ENCODE measurements around the gene BMPR2.
"Not testable (repeated sequence)": the region's sequence is repeated elsewhere in the genome, so short reads cannot be mapped to it uniquely, and the experiment has no call there.

BMPR2 gene

DNA sequence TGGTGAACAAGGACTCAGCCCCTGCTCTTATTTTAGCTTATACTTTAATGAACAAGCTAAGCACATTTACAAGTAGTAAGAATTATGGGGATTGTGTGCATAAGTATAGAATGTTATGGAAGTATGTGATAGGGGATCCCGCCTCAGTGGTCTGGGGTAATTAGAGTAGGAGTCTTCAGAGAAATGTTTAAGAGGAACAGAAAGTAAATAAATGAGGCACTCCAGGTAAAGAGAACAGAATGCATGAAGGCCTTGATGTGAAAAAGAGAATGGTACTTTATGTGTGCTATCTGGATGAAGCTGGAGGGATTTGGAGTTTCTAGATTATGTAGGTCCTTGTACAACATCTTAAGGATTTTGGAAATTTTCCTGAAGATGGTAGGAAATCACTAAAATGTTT, 76.6 kb downstream of the BMPR2 start:
- DNase-seq (ENCODE audit: low read depth): no peak

DNA sequence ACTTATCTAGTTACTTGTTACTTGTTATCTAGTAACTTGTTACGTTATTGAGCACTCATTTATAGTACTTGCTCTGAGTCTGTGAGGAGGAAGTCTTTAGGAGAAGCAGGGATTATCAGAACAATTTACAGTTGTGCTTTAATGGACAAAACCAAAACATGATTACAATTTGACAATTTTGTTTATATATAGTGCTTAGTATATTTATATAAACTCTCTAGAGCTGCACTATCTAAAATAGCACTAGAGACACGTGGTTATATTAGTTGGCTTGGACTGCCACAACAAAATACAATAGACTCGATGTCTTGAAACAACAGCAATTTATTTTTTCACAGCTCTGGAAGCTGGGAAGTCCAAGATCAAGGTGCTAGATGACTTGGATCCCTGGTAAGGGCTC, 78.4 kb downstream of the BMPR2 start:
- DNase-seq (ENCODE audit: low read depth): no peak

DNA sequence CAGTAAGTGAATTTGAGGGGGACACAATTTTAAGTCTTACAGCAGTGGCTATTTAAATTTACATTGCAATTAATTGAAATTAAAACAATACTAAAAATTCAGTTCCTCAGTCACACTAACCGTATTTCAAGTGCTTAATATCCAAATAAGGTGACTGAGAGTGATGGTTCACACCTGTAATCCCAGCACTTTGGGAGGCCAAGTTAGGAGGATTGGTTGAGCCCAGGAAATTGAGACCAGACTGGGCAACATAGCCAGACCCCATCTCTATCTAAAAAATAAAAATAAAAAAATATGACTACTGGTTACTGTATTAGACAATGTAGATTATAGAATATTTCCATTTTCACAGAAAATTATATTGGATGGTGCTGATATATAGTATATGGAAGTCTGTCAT, 79.0 kb downstream of the BMPR2 start:
- no peak for DNase-seq (ENCODE audit: low read depth)

DNA sequence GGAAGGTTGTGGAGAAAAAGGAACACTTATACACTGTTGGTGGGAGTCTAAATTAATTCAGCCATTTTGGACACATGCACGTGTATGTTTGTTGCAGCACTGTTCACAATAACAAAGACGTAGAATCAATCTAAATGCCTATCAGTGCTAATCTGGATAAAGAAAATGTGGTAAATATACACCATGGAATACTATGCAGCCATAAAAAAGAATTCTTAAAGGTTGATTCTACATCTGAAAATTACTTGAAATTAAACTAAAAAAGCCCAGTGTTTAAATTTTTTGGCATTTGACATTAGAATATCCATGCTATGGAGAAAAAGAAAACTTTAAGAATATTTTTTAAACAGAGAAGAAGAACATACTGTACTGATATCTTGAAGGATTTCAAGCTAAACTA, 84.0 kb downstream of the BMPR2 start:
- no peak for DNase-seq (ENCODE audit: low read depth)

DNA sequence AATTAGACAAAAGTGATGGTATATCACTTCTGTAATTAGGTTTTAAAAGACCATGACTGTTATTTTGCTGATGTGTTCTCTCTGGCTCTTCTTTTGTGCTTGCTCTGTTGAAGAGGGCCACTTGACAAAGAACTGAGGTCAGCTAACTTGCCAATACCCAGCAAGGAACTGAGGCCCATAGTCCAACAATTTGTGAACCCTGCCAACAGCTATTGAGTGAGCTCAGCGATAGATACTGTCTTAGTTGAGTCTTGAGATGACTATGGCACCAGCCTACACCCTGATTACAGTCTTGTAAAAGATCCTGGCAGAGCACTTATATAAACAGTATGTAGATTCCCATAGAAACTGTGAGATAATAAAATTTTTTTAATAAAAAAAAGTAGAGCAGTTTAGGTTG, 103.0 kb downstream of the BMPR2 start:
- no peak for DNase-seq (ENCODE audit: low read depth)

DNA sequence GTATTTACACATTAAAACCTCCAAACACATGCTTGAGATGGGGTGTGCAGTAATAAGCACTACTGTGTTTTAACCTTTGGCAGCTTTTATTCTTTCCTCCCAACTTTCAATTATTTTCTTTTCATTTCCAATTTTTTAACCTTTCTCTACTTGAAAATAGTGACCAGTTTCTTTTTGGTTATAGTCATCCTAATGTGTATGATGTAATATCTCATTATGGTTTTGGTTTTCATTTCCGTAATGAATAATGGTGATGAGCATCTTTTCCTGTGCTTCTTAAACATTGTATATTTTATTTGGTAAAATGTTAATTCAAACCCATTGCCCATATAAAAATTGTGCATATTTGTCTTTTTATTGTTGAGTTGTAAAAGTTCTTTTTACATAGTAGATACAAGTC, 103.5 kb downstream of the BMPR2 start:
- DNase-seq (ENCODE audit: low read depth): no peak

DNA sequence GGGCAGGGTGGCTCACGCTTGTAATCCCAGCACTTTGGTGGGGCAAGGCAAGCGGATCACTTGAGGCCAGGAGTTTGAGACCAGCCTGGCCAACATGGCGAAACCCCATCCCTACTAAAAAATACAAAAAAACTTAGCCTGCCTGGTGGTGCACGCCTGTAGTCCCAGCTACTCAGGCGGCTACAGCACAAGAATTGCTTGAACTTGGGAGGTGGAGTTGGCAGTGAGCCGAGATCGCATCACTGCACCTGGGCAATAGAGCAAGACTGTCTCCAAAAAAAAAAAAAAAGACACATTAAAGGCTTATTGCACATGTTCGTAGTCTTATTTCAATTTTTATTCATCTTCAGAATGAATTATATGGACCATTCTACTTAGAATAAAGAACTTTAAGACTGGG, 110.2 kb downstream of the BMPR2 start:
- DNase-seq (ENCODE audit: low read depth): no peak

DNA sequence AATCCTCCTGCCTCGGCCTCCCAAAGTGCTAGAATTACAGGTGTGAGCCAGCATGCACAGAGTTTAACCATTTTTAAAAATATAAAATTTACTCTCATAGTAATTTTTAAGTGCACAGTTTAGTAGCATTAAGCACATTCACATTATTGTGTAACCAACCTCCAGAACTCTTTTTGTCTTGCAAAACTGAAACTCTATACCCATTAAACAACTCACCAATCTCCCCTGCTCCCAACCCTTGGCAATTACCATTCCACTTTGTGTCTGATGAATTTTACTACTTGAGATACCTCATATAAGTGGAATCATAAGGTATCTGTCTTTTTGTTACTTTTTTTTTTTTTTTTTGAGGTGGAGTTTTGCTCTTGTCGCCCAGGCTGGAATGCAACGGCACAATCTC, 112.5 kb downstream of the BMPR2 start:
- no peak for DNase-seq (ENCODE audit: low read depth)

DNA sequence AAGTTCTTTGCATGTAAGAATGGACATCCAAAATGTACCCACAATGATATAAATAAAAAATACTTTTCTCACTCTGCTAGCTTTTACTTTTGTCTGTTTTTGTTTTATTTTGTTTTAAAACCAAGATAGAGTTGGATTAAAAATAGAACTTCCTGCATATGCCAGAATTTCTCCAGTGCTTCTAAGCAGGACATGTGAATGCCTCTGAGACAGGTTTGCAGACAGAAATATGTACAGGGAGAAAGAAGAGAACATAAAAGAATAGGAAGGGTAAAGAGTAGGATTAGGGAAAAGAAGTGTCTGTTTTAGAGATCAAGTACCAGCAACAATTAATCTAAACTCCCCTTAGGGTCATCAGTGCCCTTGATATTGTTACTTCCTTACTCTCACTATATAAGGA, 114.4 kb downstream of the BMPR2 start:
- no peak for DNase-seq (ENCODE audit: low read depth)

DNA sequence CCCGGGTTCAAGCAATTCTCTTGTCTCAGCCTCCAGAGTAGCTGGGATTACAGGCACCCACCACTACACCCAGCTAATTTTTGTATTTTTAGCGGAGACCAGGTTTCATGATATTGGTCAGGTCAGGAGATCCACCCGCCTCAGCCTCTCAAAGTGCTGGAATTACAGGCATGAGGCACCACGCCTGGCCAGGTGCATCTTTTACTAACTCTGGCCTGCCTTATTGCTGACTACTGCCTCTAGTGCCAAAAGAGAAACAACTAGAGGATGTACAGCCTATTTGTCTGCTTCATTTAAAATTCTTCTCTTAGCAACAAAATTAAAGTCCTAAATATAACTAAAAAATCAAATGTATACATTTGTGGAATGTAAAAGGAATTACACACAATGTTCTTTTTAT, 115.4 kb downstream of the BMPR2 start:
- no peak for DNase-seq (ENCODE audit: low read depth)

DNA sequence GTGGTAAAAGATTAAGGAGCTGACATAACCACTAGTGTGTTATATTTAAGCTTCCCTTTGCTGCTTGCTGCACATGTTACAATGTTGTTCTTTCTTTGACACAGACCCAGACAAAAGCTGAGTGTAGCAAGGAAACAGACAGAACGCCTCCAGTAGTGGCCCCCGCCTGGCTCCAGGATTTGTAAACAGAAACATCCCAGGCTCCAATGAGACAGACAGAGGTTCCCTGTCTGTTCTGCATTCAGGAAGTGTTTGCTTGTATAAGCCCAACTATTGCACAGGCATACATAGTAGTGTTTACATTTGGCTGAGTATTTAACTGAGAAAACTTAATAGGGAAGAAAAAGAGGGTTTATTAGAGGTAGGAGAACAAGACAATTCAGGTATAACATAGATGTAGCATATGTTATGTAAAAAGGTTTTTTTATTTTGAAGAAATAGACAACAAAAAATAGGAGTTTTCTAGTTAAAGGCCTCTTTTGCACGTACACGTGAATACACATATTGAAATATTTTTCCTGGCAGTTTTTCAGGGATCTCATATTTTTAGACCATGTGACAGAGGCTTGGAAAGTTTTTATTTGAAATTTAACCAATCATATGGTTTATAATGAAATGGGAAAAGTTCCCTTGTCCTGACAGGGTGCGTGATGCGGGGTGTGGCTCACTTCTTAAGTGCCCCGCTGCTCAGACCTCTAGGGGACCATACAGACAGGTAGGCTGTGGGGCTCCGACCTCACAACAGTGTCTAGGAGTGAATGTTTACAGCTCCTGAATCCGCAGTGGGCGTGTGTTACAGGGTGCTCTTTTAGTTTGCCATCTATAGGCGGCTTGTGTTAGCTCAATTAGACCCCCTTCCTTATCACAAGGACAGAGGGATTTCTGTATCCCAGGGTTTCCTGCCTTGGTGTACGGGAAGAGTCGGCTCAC, 118.4 kb downstream of the BMPR2 start:
- no peak for DNase-seq (ENCODE audit: low read depth)

DNA sequence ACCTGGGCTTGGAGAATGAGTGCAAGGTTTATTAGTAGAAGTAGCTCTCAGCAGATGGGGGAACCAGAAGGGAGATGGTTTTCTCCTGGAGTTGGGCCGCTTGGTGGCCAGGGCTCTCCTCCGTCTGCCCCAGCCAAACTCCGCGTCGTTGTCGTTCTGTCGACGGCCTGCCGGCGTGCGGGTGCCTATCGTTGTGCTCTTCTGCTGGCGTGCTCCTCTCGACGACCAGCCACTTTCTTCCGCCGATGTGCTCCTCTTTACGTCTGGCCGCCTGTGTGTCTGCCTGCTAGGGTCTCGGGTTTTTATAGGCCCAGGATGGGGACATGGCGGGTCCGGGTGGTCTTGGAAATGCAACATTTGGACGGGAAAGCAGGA, 119.1 kb downstream of the BMPR2 start:
- no peak for DNase-seq (ENCODE audit: low read depth)

DNA sequence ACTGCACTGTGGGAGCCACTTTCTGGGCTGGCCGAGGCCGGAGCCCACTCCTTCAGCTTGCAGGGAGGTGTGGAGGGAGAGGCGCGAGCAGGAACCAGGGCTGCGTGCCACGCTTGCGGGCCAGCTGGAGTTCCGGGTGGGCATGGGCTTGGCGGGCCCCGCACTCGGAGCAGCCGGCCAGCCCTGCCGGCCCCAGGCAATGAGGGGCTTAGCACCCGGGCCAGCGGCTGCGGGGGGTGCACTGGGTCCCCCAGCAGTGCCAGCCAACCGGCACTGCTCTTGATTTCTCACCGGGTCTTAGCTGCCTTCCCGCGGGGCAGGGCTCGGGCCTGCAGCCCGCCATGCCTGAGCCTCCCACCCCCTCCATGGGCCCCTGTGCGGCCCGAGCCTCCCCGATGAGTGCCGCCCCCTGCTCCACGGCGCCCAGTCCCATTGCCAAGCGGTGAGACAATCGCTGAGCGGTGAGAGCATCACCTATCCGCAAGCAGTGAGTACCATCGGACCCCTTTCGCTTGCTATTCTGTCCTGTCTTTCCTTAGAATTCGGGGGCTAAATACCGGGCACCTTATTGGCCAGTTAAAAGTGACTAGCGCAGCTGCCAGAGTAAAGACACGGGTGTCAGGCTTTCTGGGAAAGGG, 120.8 kb downstream of the BMPR2 start:
- not testable (repeated sequence) for DNase-seq (ENCODE audit: low read depth)

DNA sequence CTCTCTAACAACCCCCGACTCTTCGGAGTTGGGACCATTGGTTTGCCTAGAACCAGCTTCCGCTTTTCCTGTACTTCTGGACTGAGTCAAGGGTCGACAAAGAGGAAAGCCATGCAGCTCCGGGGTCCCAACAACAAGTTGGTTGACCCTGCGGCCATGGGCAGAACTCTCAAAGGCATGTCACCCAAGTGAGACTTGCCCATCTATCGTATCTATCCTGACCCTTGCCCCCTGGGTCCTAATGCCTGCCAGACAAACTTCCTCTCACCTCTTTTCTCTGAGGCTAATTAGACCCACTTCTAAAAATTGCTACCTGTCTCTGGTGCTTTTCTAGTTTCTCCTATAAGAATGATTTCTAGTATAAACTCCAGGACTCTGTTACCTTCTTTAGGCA, 121.3 kb downstream of the BMPR2 start:
- DNase-seq (ENCODE audit: low read depth): not testable (repeated sequence)

DNA sequence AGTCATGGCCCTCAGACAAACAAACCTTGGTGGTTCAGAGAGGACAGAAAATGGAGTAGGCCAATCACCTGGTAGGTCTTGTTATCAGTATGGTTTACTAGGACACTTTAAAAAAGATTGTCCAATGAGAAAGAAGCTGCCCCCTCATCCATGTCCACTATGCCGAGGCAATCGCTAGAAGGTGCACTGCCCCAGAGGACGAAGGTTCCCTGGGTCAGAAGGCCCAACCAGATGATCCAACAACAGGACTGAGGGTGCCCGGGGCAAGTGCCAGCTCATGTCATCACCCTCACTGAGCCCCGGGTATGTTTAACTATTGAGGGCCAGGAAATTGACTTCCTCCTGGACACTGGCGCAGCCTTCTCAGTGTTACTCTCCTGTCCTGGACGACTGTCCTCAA, 123.7 kb downstream of the BMPR2 start:
- not testable (repeated sequence) for DNase-seq (ENCODE audit: low read depth)

DNA sequence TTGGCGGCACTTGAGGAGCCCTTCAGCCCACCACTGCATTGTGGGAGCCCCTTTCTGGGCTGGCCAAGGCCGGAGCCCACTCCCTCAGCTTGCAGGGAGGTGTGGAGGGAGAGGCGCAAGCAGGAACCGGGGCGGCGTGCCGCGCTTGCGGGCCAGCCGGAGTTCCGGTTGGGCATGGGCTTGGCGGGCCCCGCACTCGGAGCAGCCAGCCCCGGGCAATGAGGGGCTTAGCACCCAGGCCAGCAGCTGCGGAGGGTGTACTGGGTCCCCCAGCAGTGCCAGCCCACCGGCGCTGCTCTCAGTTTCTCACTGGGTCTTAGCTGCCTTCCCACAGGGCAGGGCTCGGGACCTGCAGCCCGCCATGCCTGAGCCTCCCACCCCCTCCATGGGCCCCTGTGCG, 127.1 kb downstream of the BMPR2 start:
- DNase-seq (ENCODE audit: low read depth): not testable (repeated sequence)

DNA sequence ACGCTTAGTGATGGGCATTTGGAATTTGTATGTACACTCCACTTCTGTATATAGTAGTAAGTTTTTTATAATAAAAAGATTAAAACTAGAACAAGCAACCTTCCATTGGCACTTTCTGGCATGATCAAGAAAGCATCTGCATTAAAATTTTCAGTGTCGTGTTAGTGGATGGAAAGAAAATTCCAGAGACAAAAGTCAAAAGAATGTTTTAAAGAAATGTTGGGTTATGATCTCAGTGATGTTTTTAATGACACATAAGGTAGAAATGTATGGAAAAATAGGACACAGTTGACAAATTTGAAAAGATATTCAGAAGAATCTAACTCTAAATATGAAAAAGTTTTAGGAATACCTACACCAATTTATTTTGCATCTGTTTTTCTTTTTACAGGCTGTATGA, 132.6 kb downstream of the BMPR2 start:
- no peak for DNase-seq (ENCODE audit: low read depth)

DNA sequence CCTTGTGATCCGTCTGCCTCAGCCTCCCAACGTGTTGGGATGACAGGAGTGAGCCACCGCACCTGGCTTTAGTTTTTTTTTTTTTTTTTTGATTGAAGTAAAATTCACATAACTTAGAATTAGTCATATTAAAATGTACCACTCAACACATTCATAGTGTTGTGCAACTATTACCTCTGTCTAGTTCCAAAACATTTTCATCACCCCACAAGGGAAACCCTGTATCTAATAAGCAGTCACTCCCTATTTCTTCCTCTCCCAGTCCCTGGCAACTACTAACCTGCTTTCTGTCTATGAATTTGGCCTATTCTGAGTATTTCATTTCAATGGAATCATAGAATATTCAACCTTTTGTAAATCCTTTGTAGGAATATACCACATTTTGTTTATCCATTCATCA, 134.8 kb downstream of the BMPR2 start:
- DNase-seq (ENCODE audit: low read depth): no peak

DNA sequence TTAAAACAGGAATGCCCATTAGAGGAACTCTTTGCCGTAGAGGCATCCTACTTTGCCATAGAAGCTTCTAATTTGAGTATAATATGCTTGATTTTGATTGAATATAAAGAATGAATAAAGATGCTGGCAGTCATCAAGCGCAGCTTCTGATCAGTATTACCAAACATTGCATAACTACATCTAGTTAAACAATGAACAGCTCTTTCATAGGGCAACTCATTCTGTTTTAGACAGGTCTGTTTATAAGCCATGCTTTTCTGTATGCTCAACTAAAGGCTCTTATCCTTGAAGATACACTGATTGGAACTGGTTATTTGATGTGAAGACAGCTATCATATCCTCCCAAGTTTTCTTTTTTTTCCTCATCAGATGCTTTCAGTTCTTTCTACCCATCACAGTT, 136.0 kb downstream of the BMPR2 start:
- DNase-seq (ENCODE audit: low read depth): no peak

DNA sequence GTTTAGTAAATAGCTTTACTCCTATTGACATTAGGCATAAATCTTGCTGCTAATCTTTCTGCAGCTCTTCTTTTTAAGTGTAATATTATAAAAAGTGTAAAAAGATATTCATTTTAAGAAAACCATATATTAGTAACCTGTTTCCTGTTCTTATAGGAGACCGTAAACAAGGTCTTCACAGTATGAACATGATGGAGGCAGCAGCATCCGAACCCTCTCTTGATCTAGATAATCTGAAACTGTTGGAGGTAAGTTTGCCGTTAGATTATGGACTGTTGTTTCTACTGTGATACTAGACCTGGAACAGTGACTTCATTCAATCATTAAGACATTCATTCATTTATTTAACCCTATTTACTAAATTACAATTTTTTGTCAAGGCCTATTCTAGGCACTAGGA, 138.6 kb downstream of the BMPR2 start:
- no peak for DNase-seq (ENCODE audit: low read depth)

DNA sequence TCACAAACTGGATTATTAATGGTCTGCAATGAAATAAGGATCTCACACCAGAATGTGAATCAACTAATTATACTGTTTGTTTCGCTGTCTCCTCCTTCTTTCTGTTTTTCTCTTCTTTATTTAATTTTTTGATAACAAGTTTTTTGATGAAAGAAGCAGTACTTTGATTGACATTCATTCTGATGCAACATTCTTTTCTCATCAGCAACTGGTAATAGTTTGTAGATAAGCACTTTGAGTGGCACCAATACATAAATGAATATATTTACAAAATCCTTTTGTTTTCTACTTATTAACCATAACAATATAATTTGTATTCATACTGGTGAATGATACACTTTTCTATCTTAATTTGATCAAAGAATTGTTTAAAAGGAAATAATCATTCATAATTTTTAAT, 143.3 kb downstream of the BMPR2 start:
- no peak for DNase-seq (ENCODE audit: low read depth)

DNA sequence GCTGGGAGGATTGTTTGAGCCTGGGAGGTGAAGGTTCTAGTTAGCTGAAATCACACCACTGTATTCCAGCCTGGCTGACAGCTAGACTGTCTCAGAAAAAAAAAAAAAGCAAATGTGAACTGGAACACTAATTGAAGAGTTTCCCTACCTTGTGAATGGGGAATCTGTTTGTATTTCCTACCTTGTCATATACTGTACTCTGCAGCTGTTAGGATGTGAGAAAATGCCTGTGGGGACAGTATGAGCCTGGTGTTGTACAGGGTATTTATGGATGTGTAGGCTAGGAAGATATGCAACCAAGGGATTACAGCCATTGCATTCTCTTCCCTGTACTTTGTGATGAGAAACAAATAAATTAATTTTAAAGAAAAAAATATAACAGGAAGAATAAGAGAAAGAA, 145.3 kb downstream of the BMPR2 start:
- no peak for DNase-seq (ENCODE audit: low read depth)

DNA sequence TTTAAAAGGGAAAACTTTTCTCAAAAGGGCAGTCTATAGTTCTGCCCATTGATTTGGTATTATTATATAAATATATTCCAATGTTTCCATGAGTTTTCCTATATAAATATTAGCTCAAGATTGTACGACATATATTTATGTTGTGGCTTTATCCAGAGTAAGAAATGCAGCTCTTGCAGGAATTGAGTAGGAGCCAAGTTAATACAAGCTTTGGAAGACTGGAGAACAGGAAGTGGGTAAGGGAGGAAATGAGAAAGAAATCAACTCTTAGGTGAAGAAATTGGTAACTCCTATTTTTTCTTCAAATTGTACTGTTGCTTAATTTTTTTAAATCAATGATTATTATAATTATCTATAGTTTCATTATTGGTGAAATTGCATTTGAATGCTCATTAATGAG, 153.3 kb downstream of the BMPR2 start:
- no peak for DNase-seq (ENCODE audit: low read depth)

DNA sequence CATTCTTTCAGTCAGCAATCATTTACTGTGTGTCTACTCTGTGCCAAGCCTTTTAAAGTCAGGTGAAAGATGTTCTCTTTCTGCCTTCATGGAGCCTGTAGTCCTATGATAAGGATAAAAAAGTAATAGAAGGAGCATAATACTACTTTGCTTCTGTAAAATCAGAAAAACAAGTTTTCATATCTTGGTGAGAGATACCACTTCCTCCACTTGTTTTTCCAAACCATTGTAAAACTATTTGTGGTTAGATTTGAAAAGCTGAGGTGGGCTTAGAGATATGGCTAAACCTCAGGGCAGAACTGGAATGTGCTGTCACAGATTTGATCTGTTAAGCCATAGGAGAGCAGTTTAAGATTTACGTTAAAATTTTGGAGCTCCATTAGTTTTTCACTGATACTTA, 153.9 kb downstream of the BMPR2 start:
- DNase-seq (ENCODE audit: low read depth): no peak
